ENCODE results near the gene MESP2.

The MESP2 gene

DNA sequence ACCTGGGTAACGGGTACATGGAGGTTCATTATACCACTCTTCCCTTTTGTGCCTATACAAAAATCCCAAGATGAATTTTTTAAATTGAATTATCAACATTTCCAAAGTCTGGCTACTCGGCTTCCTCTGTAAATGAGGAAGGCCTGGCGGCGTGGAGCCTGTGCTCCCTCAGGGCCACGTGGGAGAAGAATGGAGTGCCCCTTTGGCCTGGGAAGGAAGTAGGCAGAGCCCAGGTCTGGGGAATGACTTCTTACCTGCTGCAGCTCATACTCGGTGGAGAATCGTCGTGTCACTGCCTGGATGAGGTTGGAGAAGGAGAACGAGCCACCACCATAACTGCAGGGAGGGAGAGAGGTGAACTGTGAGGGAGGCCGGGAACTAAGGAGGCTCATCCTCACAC is 14.1 kb downstream of the MESP2 start:
- DNase-seq (ENCODE audit: low read depth): no peak
- H3K4me3 ChIP-seq (ENCODE audit: low read depth, low read length): no peak overlapping the region
- TF ChIP-seq, protein P1, sequence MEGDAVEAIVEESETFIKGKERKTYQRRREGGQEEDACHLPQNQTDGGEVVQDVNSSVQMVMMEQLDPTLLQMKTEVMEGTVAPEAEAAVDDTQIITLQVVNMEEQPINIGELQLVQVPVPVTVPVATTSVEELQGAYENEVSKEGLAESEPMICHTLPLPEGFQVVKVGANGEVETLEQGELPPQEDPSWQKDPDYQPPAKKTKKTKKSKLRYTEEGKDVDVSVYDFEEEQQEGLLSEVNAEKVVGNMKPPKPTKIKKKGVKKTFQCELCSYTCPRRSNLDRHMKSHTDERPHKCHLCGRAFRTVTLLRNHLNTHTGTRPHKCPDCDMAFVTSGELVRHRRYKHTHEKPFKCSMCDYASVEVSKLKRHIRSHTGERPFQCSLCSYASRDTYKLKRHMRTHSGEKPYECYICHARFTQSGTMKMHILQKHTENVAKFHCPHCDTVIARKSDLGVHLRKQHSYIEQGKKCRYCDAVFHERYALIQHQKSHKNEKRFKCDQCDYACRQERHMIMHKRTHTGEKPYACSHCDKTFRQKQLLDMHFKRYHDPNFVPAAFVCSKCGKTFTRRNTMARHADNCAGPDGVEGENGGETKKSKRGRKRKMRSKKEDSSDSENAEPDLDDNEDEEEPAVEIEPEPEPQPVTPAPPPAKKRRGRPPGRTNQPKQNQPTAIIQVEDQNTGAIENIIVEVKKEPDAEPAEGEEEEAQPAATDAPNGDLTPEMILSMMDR (IDR thresholded peaks at IDR 0.05; ENCODE audit: insufficient read depth, low read depth, low read length, missing control alignments): no peak

DNA sequence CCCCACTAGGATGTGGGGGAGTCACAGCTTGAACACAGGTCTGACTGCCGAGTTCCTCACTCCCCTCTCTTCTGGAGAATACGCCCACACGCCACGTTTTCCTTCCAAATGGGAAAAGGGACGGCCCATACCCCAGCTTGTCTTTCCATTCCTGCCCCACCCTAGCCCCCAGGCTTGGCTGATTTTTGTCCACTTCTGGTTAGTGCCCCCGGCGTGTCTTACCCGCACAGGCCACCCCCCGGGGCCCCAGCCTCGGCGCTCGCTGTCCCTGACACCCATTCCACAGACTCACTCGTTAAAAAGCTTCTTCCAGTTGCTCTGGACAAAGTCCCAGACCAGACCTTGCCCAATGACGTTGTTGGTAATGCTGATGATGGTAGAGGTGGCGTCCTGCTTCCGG is 14.5 kb downstream of the MESP2 start:
- TF ChIP-seq, protein P1 (IDR thresholded peaks at IDR 0.05; ENCODE audit: insufficient read depth, low read depth, low read length, missing control alignments): no peak
- no peak overlapping the region for H3K4me3 ChIP-seq (ENCODE audit: low read depth, low read length)

DNA sequence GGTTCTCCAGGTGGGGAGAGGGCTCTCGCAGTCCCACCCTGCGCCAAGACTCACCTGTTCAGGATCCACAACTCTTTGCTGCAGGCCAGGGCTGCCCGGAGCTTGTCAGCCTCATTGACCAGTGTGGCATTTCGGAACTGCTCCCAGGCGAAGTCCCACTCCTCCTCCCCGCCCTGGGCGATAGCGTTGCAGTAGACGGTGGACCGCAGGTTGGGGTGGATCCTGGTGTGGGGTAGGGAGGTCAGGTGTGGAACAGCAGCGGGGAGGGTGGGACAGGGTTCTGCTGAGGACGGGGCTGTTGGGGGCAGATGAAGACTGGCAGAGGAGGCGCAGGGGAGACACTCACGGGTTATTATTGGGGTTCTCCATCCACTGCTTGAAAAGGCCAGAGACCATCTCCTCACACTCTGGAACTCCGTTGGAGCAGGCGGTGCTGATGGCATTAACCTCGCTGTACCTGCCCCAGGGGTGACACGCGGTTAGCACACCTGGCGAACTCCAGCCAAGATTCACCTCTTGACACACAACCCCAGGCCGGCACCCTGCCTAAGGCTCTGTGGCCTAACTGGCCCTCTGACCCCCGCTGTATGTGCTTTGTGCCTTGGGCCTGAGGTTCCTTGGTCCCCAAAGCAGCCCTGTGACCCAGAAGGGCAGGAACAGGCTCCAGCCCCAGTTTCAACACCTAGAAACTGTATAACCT is 16.1 kb downstream of the MESP2 start:
- DNase-seq (ENCODE audit: low read depth): no peak
- no peak overlapping the region for H3K4me3 ChIP-seq (ENCODE audit: low read depth, low read length)
- TF ChIP-seq, protein P1 (IDR thresholded peaks at IDR 0.05; ENCODE audit: insufficient read depth, low read depth, low read length, missing control alignments): no peak

More for the DNA sequence above, 14.5 kb downstream of the MESP2 start:
- DNase-seq (ENCODE audit: low read depth): no peak

DNA sequence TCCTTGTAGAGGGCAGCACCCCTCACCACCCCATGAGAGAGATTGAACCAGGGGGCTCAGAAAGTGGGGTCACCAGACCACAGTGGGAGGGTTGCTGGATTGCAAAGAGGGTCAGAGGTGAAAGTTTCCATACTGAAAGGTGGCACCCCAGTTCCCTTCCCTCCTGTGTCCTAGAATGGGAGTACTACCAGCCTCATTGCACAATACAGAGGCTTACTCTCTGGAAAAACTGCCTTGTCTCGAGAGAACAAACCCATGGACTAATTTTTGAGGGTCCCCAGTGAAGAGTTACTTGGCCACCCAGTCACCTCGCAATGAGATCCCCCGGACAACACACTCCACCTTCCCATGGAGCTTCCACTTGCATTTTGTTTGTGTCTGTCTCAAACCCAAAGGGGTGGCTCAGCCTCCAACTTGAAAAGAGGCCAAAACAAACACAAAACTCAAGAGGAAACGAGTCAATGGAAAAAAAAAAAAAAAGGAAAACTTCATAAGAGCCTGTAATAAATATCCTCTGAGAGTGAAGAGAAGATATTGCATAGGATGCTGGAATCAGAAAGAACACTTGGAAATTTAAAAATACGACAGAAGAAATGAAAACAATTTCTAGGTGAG is 18.6 kb downstream of the MESP2 start:
- no peak overlapping the region for H3K4me3 ChIP-seq (ENCODE audit: low read depth, low read length)
- no peak for DNase-seq (ENCODE audit: low read depth)
- TF ChIP-seq, protein P1 (IDR thresholded peaks at IDR 0.05; ENCODE audit: insufficient read depth, low read depth, low read length, missing control alignments): no peak

DNA sequence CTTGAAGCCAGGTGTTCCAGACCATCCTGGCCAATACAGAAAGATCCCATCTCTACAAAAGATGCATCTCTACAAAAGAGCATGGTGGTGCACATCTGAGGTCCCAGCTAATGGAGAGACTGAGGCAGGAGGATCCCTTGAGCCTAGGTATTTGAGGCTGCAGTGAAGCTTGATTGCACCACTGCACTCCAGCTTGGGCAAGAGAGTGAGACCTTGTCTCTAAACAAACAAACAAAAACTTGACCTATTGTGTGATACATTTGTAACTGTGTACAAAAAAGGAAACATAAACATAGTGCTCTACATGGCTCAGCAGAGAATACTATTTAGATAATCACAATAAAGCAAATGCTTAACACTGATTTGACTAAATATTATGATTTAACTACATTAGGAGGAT is 19.9 kb downstream of the MESP2 start:
- H3K4me3 ChIP-seq (ENCODE audit: low read depth, low read length): no peak overlapping the region
- TF ChIP-seq, protein P1 (IDR thresholded peaks at IDR 0.05; ENCODE audit: insufficient read depth, low read depth, low read length, missing control alignments): no peak
- no peak for DNase-seq (ENCODE audit: low read depth)

DNA sequence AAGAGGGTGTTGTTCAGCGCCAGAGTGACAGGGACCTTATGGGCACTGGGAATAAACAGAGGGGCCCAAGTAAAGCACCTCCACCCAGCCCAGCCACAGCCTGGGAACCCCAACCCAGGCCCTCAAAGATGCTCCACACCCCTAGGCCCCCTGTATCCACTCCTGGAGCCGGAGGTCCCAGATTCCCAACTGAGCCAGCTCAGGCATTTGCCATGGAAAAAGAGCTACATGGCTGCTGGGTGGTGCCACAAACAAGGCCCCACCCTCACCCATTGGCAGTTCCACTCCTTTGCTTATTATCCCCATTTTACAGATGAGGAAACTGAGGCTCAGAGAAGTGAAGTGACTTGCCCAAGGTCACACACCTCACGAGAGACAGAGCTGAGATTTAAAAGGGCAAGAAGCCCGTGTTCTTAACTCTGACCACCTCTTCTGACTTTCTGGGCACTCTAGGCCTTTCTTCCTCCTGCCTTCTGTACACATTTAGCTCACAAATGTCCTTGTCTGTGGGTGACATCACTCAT is 21.6 kb downstream of the MESP2 start:
- DNase-seq (ENCODE audit: low read depth): no peak
- H3K4me3 ChIP-seq (ENCODE audit: low read depth, low read length): no peak overlapping the region
- TF ChIP-seq, protein P1 (IDR thresholded peaks at IDR 0.05; ENCODE audit: insufficient read depth, low read depth, low read length, missing control alignments): no peak
